Caco-2 (cell line): ENCODE measurements around the gene OR5L1. TPM values are rescaled to one million over a fixed set of nuclear protein-coding genes. Genes with fewer than 3 reads are reported as not detected.

Source experiments
- Bru-seq: library from RNA; stranded (reverse); fragments of 400-500 nt; gene quantifications from one replicate; lab custom pipeline; 2021; lab: Mats Ljungman, UMichigan
- BruChase-seq, 2 experiments: library from RNA; stranded (reverse); fragments of 400-500 nt; gene quantifications; one replicate each; lab custom pipeline; 2021; lab: Mats Ljungman, UMichigan
- BruUV-seq: library from RNA; stranded (reverse); fragments of 400-500 nt; replicated peaks from 2 replicates; lab custom pipeline; 2021; lab: Mats Ljungman, UMichigan
- CTCF ChIA-PET: fragments of 300-600 bp; sonication (Branson Sonifier 250); formaldehyde crosslinking; loops from one replicate; lab custom pipeline; 2022; ENCODE audit warnings: antibody characterized with exemption; lab: Charles Lee
- POLR2A ChIA-PET: fragments of 300-600 bp; sonication (Branson Sonifier 250); formaldehyde crosslinking; loops from one replicate; lab custom pipeline; 2022; ENCODE audit warnings: antibody characterized with exemption; lab: Charles Lee
- DNase-seq, 2 experiments: peaks; one replicate each; pipeline versions ENCODE4 v3.0.0 to v3.0.0-alpha.2; 2020 to 2022
- H3K27me3 ChIP-seq: replicated peaks from 2 replicates; pipeline ENCODE4 v1.6.0; 2011; ENCODE audit warnings: low read length; ENCODE audit not compliant: control insufficient read depth, insufficient read depth
- H3K36me3 ChIP-seq: 2 replicates; pipeline ENCODE4 v1.5.1; 2011; ENCODE audit warnings: low read length; ENCODE audit not compliant: control insufficient read depth, insufficient read depth
- H3K4me1 ChIP-seq: fragments of 250-450 bp; sonication (Bioruptor Pico); 2 replicates; pipeline ENCODE4 v1.5.1; 2020; ENCODE audit warnings: mild to moderate bottlenecking
- H3K4me3 ChIP-seq: 2 replicates; pipeline ENCODE4 v1.5.1; 2011; ENCODE audit warnings: low read depth, mild to moderate bottlenecking, control low read depth, low read length
- H3K9me3 ChIP-seq: fragments of 250-450 bp; sonication (Bioruptor Pico); 2 replicates; pipeline ENCODE4 v1.5.1; 2020; ENCODE audit warnings: mild to moderate bottlenecking, moderate library complexity
- H3K27ac Mint-ChIP-seq: one replicate; pipeline ENCODE4 v1.8.0; 2022; ENCODE audit warnings: mixed read lengths; ENCODE audit not compliant: unreplicated experiment
- H3K27me3 Mint-ChIP-seq: one replicate; pipeline ENCODE4 v1.8.0; 2022; ENCODE audit warnings: mixed read lengths; ENCODE audit not compliant: insufficient read depth, unreplicated experiment
- H3K36me3 Mint-ChIP-seq: one replicate; pipeline ENCODE4 v1.8.0; 2022; ENCODE audit warnings: mild to moderate bottlenecking, mixed read lengths; ENCODE audit not compliant: insufficient read depth, unreplicated experiment
- H3K4me1 Mint-ChIP-seq: one replicate; pipeline ENCODE4 v1.8.0; 2022; ENCODE audit warnings: low read depth, mixed read lengths; ENCODE audit not compliant: unreplicated experiment
- H3K4me3 Mint-ChIP-seq: one replicate; pipeline ENCODE4 v1.8.0; 2022; ENCODE audit warnings: mild to moderate bottlenecking, moderate library complexity, mixed read lengths; ENCODE audit not compliant: unreplicated experiment
- H3K9me3 Mint-ChIP-seq: one replicate; pipeline ENCODE4 v1.8.0; 2022; ENCODE audit warnings: mixed read lengths; ENCODE audit not compliant: unreplicated experiment
- intact Hi-C: fragments of 100-400 bp; cut with micrococcal nuclease; formaldehyde crosslinking; loops from one replicate; pipeline ENCODE4 v1.10.0; 2022; ENCODE audit not compliant: unreplicated experiment
- long read RNA-seq: library from polyadenylated mRNA; stranded (forward); transcript quantifications from one replicate; pipeline ENCODE4 v2.0.0, GENCODE V29; 2022
- total RNA-seq: library from RNA; stranded (reverse); gene quantifications from 2 replicates; pipeline ENCODE4 v1.2.3, GENCODE V29; 2022
- TF ChIP-seq, protein P1 (sequence below), 2 experiments: fragments of 200-600 bp in 1 of 2; IDR thresholded peaks; 1 replicate in 1 of 2; 2 replicates in 1 of 2; pipeline versions ENCODE4 v1.5.1 to v1.8.0; 2011 to 2022; ENCODE audit warnings: antibody characterized with exemption in 1 of 2, control low read depth in 1 of 2, inconsistent platforms in 1 of 2, low read depth in 1 of 2, low read length in 1 of 2, mild to moderate bottlenecking in 1 of 2, moderate library complexity in 1 of 2; ENCODE audit not compliant: insufficient read depth in 1 of 2, severe bottlenecking in 1 of 2, unreplicated experiment in 1 of 2

Gene OR5L1
- total RNA-seq (not detected in 2 replicates), Bru-seq, nascent RNA (not detected), BruChase-seq, experiment 1, labeled RNA remaining after a 2-hour chase (not detected), BruChase-seq, experiment 2, labeled RNA remaining after a 6-hour chase (not detected)
- long read RNA-seq, result 0 reads

GRCh38 chr11:55811067-55811466 lies at the start of gene OR5L1:
OR5L1 (plus strand) TSS chr11:55811367; CDS start chr11:55811467, 100 bp downstream.
- 0 out of 2 replicates have a peak, but pooled peaks cover 1% of the 10 kb centered on the region for H3K9me3 ChIP-seq
- BruUV-seq, result no TSS peak
- no peak within 1 kb of the TSS for H3K4me3 ChIP-seq
- CTCF ChIA-PET, result no interaction called here
- H3K4me1 ChIP-seq, result no peaks in the 10 kb centered on the region
- TF ChIP-seq, protein P1, sequence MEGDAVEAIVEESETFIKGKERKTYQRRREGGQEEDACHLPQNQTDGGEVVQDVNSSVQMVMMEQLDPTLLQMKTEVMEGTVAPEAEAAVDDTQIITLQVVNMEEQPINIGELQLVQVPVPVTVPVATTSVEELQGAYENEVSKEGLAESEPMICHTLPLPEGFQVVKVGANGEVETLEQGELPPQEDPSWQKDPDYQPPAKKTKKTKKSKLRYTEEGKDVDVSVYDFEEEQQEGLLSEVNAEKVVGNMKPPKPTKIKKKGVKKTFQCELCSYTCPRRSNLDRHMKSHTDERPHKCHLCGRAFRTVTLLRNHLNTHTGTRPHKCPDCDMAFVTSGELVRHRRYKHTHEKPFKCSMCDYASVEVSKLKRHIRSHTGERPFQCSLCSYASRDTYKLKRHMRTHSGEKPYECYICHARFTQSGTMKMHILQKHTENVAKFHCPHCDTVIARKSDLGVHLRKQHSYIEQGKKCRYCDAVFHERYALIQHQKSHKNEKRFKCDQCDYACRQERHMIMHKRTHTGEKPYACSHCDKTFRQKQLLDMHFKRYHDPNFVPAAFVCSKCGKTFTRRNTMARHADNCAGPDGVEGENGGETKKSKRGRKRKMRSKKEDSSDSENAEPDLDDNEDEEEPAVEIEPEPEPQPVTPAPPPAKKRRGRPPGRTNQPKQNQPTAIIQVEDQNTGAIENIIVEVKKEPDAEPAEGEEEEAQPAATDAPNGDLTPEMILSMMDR (IDR thresholded peaks at IDR 0.05; ENCODE audit: insufficient read depth in 1 of 2, low read depth in 1 of 2, low read length in 1 of 2, severe bottlenecking in 1 of 2, unreplicated experiment in 1 of 2), result no peak
- Mint-ChIP-seq H3K36me3 (no peaks in the 10 kb centered on the region), H3K9me3 (peaks cover 26% of the 10 kb centered on the region), H3K27ac (no peak within 1 kb of the TSS), H3K4me1 (no peaks in the 10 kb centered on the region), H3K4me3 (no peak within 1 kb of the TSS), H3K27me3 (no peaks in the 10 kb centered on the region)
- intact Hi-C loops, result loop anchor here (10.0 kb wide), 1 partner anchor 74 kb away; the partner anchor contains the start of gene TRIM51
- no peaks in the 10 kb centered on the region for H3K36me3 ChIP-seq
- DNase-seq, result no peak
- POLR2A ChIA-PET, result no interaction called here
- no peaks in the 10 kb centered on the region for H3K27me3 ChIP-seq

GRCh38 chr11:55773138-55773537 lies 38.0 kb upstream of the OR5L1 start, which contains the start of gene OR5D13:
OR5D13 (plus strand) TSS chr11:55773438; CDS start chr11:55773438, 0 bp downstream.
- Histone ChIP-seq H3K36me3 (no peaks in the 10 kb centered on the region), H3K27me3 (no peaks in the 10 kb centered on the region), H3K4me1 (no peaks in the 10 kb centered on the region), H3K9me3 (no peaks in the 10 kb centered on the region), H3K4me3 (no peak within 1 kb of the TSS)
- no peaks in the 10 kb centered on the region for H3K4me1 Mint-ChIP-seq
- no peaks in the 10 kb centered on the region for H3K9me3 Mint-ChIP-seq
- ChIA-PET CTCF (no interaction called here), POLR2A (no interaction called here)
- no peak within 1 kb of the TSS for H3K27ac Mint-ChIP-seq
- BruUV-seq, result no TSS peak
- no peaks in the 10 kb centered on the region for H3K36me3 Mint-ChIP-seq
- no peak within 1 kb of the TSS for H3K4me3 Mint-ChIP-seq
- intact Hi-C loops, result no loop called here
- TF ChIP-seq, protein P1 (IDR thresholded peaks at IDR 0.05; ENCODE audit: insufficient read depth in 1 of 2, low read depth in 1 of 2, low read length in 1 of 2, severe bottlenecking in 1 of 2, unreplicated experiment in 1 of 2), result no peak
- no peaks in the 10 kb centered on the region for H3K27me3 Mint-ChIP-seq
- no peak for DNase-seq

- Mint-ChIP-seq H3K4me3 (no peak overlapping the region), H3K27ac (no peak overlapping the region), H3K27me3 (peaks cover 4% of the 10 kb centered on the region), H3K4me1 (no peaks in the 10 kb centered on the region), H3K9me3 (no peaks in the 10 kb centered on the region), H3K36me3 (no peaks in the 10 kb centered on the region)
- H3K27me3 ChIP-seq, result no peaks in the 10 kb centered on the region
- TF ChIP-seq, protein P1 (IDR thresholded peaks at IDR 0.05; ENCODE audit: insufficient read depth in 1 of 2, low read depth in 1 of 2, low read length in 1 of 2, severe bottlenecking in 1 of 2, unreplicated experiment in 1 of 2), result no peak
- H3K4me1 ChIP-seq, result no peaks in the 10 kb centered on the region
- H3K36me3 ChIP-seq, result no peaks in the 10 kb centered on the region
- no peaks in the 10 kb centered on the region for H3K9me3 ChIP-seq
- H3K4me3 ChIP-seq, result no peak overlapping the region
- BruUV-seq, result no TSS peak
- ChIA-PET POLR2A (no interaction called here), CTCF (no interaction called here)
- DNase-seq, result no peak
- intact Hi-C loops, result no loop called here
Observed at GRCh38 chr11:55791606-55792005, 19.6 kb upstream of the OR5L1 start.
